GM12878 (cell line): Measurements from ENCODE around the gene VTN. TPM values are rescaled to one million over a fixed set of nuclear protein-coding genes. Genes with fewer than 3 reads are reported as not detected.

Experiments used
- ATAC-seq: fragments of 200-7000 bp; cut with Tn5 transposase; 3 replicates; pipeline ENCODE4 v1.9.1; 2020; ENCODE audit warnings: mild to moderate bottlenecking, moderate library complexity
- BruUV-seq: library from RNA; stranded (reverse); fragments of 400-500 nt; replicated peaks from 2 replicates; lab custom pipeline; 2021; lab: Mats Ljungman, UMichigan
- CTCF ChIA-PET: fragments of 300-600 bp; sonication (Branson Sonifier 250); formaldehyde crosslinking; extraction: SDS; loops from one replicate; lab custom pipeline; 2021; ENCODE audit warnings: inconsistent platforms; lab: Yijun Ruan, JAX
- POLR2A ChIA-PET: fragments of 350-600 bp; formaldehyde crosslinking; extraction: SDS; loops from one replicate; lab custom pipeline; 2021; ENCODE audit warnings: inconsistent platforms; lab: Charles Lee
- RAD21 ChIA-PET: fragments of 300-600 bp; sonication (Branson Sonifier 250); formaldehyde crosslinking; loops from one replicate; lab custom pipeline; 2023; ENCODE audit warnings: antibody characterized with exemption; ENCODE audit not compliant: unreplicated experiment; lab: Charles Lee
- SMC1A ChIA-PET: fragments of 300-600 bp; sonication (Branson Sonifier 250); formaldehyde crosslinking; loops from one replicate; lab custom pipeline; 2023; ENCODE audit not compliant: unreplicated experiment, uncharacterized antibody; lab: Charles Lee
- DNase-seq: peaks from one replicate; pipeline ENCODE4 v3.0.0-alpha.2; 2011; ENCODE audit warnings: low read depth, low spot score
- FAIRE-seq: peaks from 3 replicates; lab custom pipeline; 2011; peaks lifted over from hg19 to GRCh38; lab: Jason Lieb, UNC
- H2AFZ ChIP-seq: 2 replicates; pipeline ENCODE4 v1.6.0; 2011; ENCODE audit warnings: low read depth, low read length, control low read depth; ENCODE audit not compliant: control insufficient read depth
- H3K27ac ChIP-seq: 2 replicates; pipeline ENCODE4 v1.5.1; 2011; ENCODE audit warnings: control low read depth; ENCODE audit not compliant: control insufficient read depth, insufficient read depth
- H3K27me3 ChIP-seq, 2 experiments: replicated peaks in 1 of 2; 2 replicates each; pipeline versions ENCODE4 v1.6.0 to v1.6.1; 2011; ENCODE audit warnings: low read length in 1 of 2; ENCODE audit not compliant: control insufficient read depth in 2 of 2, insufficient read depth in 2 of 2
- H3K36me3 ChIP-seq, 2 experiments: 2 replicates each; pipeline ENCODE4 v1.5.1; 2011; ENCODE audit warnings: low read length in 1 of 2; ENCODE audit not compliant: control insufficient read depth in 2 of 2, insufficient read depth in 2 of 2
- H3K4me1 ChIP-seq: 2 replicates; pipeline ENCODE4 v1.6.1; 2011; ENCODE audit warnings: mild to moderate bottlenecking, low read length, moderate library complexity, mixed read lengths; ENCODE audit not compliant: control insufficient read depth, insufficient read depth
- H3K4me2 ChIP-seq: 2 replicates; pipeline ENCODE4 v1.6.0; 2011; ENCODE audit warnings: control low read depth; ENCODE audit not compliant: control insufficient read depth, insufficient read depth
- H3K4me3 ChIP-seq: fragments of 200-600 bp; sonication (generic); 2 replicates; pipeline ENCODE4 v1.5.1; 2016
- H3K79me2 ChIP-seq: 2 replicates; pipeline ENCODE4 v1.6.0; 2011; ENCODE audit warnings: low read length; ENCODE audit not compliant: control insufficient read depth, insufficient read depth
- H3K9ac ChIP-seq: 2 replicates; pipeline ENCODE4 v1.8.0; 2011; ENCODE audit warnings: low read length, control low read depth, mixed read lengths; ENCODE audit not compliant: control insufficient read depth, insufficient read depth
- H3K9me3 ChIP-seq: replicated peaks from 3 replicates; pipeline ENCODE4 v1.5.1; 2011; ENCODE audit warnings: mild to moderate bottlenecking, low read length; ENCODE audit not compliant: control insufficient read depth, insufficient read depth
- H4K20me1 ChIP-seq: 2 replicates; pipeline ENCODE4 v1.6.0; 2011; ENCODE audit not compliant: control insufficient read depth, insufficient read depth
- CEBPB ChIP-seq, 2 experiments: fragments of 150-350 bp in 1 of 2; IDR thresholded peaks; 2 replicates each; pipeline ENCODE4 v1.6.1; 2012 to 2014; ENCODE audit warnings: low read depth in 2 of 2, low read length in 2 of 2, borderline replicate concordance in 1 of 2, inconsistent platforms in 1 of 2
- CHD2 ChIP-seq: IDR thresholded peaks from 2 replicates; pipeline ENCODE4 v1.6.1; 2011; ENCODE audit warnings: low read depth, low read length, improper control_type of control experiment, borderline replicate concordance
- CREM ChIP-seq: IDR thresholded peaks from 2 replicates; pipeline ENCODE4 v1.6.1; 2014; ENCODE audit warnings: antibody characterized with exemption, low read depth
- ETV6 ChIP-seq, 2 experiments: fragments of 450-650 bp in 1 of 2; IDR thresholded peaks in 1 of 2; conservative IDR thresholded peaks in 1 of 2; 2 replicates each; pipeline ENCODE4 v1.6.1; 2014; ENCODE audit warnings: antibody characterized with exemption in 1 of 2, borderline replicate concordance in 1 of 2, low read depth in 1 of 2, mild to moderate bottlenecking in 1 of 2, moderate library complexity in 1 of 2
- GATAD2B ChIP-seq: fragments of 450-650 bp; conservative IDR thresholded peaks from 2 replicates; pipeline ENCODE4 v1.6.1; 2017; ENCODE audit warnings: low read depth, mild to moderate bottlenecking, moderate library complexity
- HDAC2 ChIP-seq: fragments of 200-600 bp; sonication (generic); IDR thresholded peaks from 2 replicates; pipeline ENCODE4 v1.6.1; 2017
- IRF4 ChIP-seq: IDR thresholded peaks from 2 replicates; pipeline ENCODE4 v1.6.1; 2011; ENCODE audit warnings: low read depth, low read length
- JUND ChIP-seq: IDR thresholded peaks from 2 replicates; pipeline ENCODE4 v1.6.1; 2012; ENCODE audit warnings: low read depth, mild to moderate bottlenecking, low read length, improper control_type of control experiment, moderate library complexity
- NFYA ChIP-seq: IDR thresholded peaks from 2 replicates; pipeline ENCODE4 v1.6.1; 2011; ENCODE audit warnings: low read depth, mild to moderate bottlenecking, low read length, improper control_type of control experiment, borderline replicate concordance
- NRF1 ChIP-seq: conservative IDR thresholded peaks from 2 replicates; pipeline ENCODE4 v1.6.1; 2011; ENCODE audit warnings: mild to moderate bottlenecking, low read depth, low read length, improper control_type of control experiment
- PAX5 ChIP-seq: IDR thresholded peaks from 2 replicates; pipeline ENCODE4 v1.6.1; 2011; ENCODE audit warnings: low read depth, low read length, borderline replicate concordance
- POLR2AphosphoS5 ChIP-seq: IDR thresholded peaks from 2 replicates; pipeline ENCODE4 v1.6.1; 2011; ENCODE audit warnings: mild to moderate bottlenecking, low read length, inconsistent platforms
- RUNX3 ChIP-seq: IDR thresholded peaks from 2 replicates; pipeline ENCODE4 v1.6.1; 2012; ENCODE audit warnings: low read length, inconsistent platforms
- WGBS: methylation state at CpG from one replicate; pipeline ENCODE4 v1.1.6; 2016; ENCODE audit warnings: low lambda C conversion rate; ENCODE audit not compliant: insufficient replicate concordance, insufficient coverage; ENCODE audit errors: missing lambda C conversion rate; 5-methylcytosine and 5-hydroxymethylcytosine counted together
- in situ Hi-C: fragments of 300-500 bp; cut with MboI; formaldehyde crosslinking; loops from 9 replicates; pipeline ENCODE4 v1.14.3; 2018; ENCODE audit warnings: mixed read lengths
- intact Hi-C: fragments of 100-400 bp; cut with micrococcal nuclease; formaldehyde crosslinking; loops from one replicate; pipeline ENCODE4 v1.14.2; 2022; ENCODE audit not compliant: unreplicated experiment
- polyA plus RNA-seq, 11 experiments: library from polyadenylated mRNA; depleted of rRNA in 4 of 11; unstranded in 6 of 11; stranded (reverse) in 5 of 11; fragments of >200 nt; fragmentation: Nextera tagmentation in 4 of 11; fragmentation: Illumina TruSeq in 1 of 11; extraction: Ambion mirVana in 4 of 11; extraction: Trizol in 1 of 11; gene quantifications; 1 replicate in 1 of 11; 2 replicates in 10 of 11; pipeline versions ENCODE4 v1.2.1 to v1.2.3, GENCODE V29; 2011 to 2016; ENCODE audit warnings: inconsistent platforms in 2 of 11, missing spikeins in 2 of 11, low read depth in 1 of 11
- total RNA-seq, 4 experiments: library from RNA; depleted of rRNA in 3 of 4; stranded (reverse); fragments of >200 nt in 3 of 4; fragmentation: Illumina TruSeq in 1 of 4; extraction: Trizol in 1 of 4; gene quantifications; 2 replicates each; pipeline versions ENCODE4 v1.2.1 to v1.2.3, GENCODE V29; 2013 to 2021
- TF ChIP-seq, protein P1 (sequence below): fragments of 450-650 bp; IDR thresholded peaks from 2 replicates; pipeline ENCODE4 v1.6.1; 2018; ENCODE audit warnings: borderline replicate concordance, mild to moderate bottlenecking; ENCODE audit not compliant: partially characterized antibody
- TF ChIP-seq, protein P2 (sequence below): IDR thresholded peaks from 2 replicates; pipeline ENCODE4 v1.6.1; 2012; ENCODE audit warnings: low read depth, low read length, improper control_type of control experiment
- TF ChIP-seq, protein P3 (sequence below): fragments of 450-650 bp; conservative IDR thresholded peaks from 2 replicates; pipeline ENCODE4 v1.6.1; 2017; ENCODE audit warnings: mild to moderate bottlenecking, moderate library complexity
- TF ChIP-seq, protein P4 (sequence below): fragments of 150-350 bp; IDR thresholded peaks from 2 replicates; pipeline ENCODE4 v1.6.1; 2014; ENCODE audit warnings: mild to moderate bottlenecking, low read depth, low read length

The VTN gene
- total and polyA plus RNA-seq, 10 of the 15 experiments (the other 5 are each of a cell fraction or from before 2014, with no cell fraction given), result 0.04 to 1.3 (median 0.13) TPM; not detected in 5

DNA sequence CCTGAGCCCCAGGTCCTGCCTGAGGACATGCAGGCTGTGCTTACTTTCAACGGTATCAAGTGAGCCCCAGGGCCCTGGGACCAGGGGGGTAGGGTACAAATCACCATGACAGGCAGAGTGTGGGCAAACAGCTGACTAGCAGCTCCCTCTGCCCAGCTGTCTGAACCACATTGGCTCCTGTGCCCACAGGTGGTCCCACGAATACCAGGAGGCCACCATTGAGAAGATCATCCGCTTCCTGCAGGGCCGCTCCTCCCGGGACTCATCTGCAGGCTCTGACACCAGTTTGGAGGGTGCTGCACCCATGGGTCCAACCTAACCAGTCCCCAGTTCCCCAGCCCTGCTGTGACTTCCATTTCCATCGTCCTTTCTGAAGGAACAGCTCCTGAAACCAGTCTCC, 25.9 kb upstream of the VTN start (continued):
- TF ChIP-seq IRF4 (no peak), CREM (no peak)

DNA sequence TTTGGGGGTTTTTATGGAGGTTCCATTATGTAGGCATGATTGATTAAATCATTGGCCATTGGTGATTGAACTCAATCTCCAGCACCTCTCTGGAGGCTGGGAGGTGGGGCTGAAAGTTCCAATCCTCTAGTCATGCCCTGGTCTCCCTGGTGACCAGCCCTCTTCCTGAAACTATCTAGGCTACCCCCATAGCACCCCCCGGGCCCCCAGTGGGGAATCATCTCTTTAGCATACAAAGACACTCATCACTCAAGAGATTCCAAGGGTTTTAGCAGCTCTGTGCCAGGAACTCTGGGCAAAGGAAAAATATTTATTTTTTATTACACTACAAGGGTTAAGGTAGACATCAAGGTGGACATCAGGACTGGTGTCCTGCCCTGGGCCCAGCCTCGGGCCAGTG, 25.3 kb upstream of the VTN start:
- Histone ChIP-seq H3K9me3 (no peaks in the 10 kb centered on the region), H3K27ac (no peak overlapping the region), H3K4me3 (no peak overlapping the region), H3K4me2 (no peak overlapping the region), H3K36me3 (peaks cover 1 to 11% of the 10 kb centered on the region in 2 experiments), H2AFZ (no peak overlapping the region), H3K79me2 (no peaks in the 10 kb centered on the region), H4K20me1 (no peaks in the 10 kb centered on the region), H3K9ac (no peak overlapping the region), H3K4me1 (no peaks in the 10 kb centered on the region), H3K27me3 (no peaks in the 10 kb centered on the region)
- in situ Hi-C loops (no loop called here), intact Hi-C loops (no loop called here)
- no peak for DNase-seq
- CTCF ChIA-PET, result interaction anchor here (1.7 kb wide), 1 partner anchor 21 kb away, joined by 3 read pairs; no protein-coding TSS in a partner anchor
- 29% methylated on average over 2 of the region's 2 CpGs for WGBS
- SMC1A ChIA-PET, result no interaction called here
- no peak for FAIRE-seq
- POLR2A ChIA-PET, result interaction anchor here (0.6 kb wide), 1 partner anchor 68 kb away, joined by 3 read pairs; no protein-coding TSS in a partner anchor
- BruUV-seq, result no TSS peak
- no peak for ATAC-seq
- RAD21 ChIA-PET, result no interaction called here
- TF ChIP-seq, protein P1, sequence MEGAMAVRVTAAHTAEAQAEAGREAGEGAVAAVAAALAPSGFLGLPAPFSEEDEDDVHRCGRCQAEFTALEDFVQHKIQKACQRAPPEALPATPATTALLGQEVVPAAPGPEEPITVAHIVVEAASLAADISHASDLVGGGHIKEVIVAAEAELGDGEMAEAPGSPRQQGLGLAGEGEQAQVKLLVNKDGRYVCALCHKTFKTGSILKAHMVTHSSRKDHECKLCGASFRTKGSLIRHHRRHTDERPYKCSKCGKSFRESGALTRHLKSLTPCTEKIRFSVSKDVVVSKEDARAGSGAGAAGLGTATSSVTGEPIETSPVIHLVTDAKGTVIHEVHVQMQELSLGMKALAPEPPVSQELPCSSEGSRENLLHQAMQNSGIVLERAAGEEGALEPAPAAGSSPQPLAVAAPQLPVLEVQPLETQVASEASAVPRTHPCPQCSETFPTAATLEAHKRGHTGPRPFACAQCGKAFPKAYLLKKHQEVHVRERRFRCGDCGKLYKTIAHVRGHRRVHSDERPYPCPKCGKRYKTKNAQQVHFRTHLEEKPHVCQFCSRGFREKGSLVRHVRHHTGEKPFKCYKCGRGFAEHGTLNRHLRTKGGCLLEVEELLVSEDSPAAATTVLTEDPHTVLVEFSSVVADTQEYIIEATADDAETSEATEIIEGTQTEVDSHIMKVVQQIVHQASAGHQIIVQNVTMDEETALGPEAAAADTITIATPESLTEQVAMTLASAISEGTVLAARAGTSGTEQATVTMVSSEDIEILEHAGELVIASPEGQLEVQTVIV, result no peak
- TF ChIP-seq HDAC2 (no peak), PAX5 (no peak), CHD2 (no peak), JUND (no peak), RUNX3 (no peak), GATAD2B (no peak), POLR2AphosphoS5 (no peak), NFYA (no peak), NRF1 (no peak), CEBPB (IDR thresholded peaks at IDR 0.05; ENCODE audit: borderline replicate concordance in 1 of 2, low read depth in 2 of 2, low read length in 2 of 2) (no peak), ETV6 (conservative IDR thresholded peaks at IDR 0.05 in 1 of 2, IDR thresholded peaks at IDR 0.05 in 1 of 2; ENCODE audit: borderline replicate concordance in 1 of 2, low read depth in 1 of 2) (no peak)
- TF ChIP-seq, protein P2, sequence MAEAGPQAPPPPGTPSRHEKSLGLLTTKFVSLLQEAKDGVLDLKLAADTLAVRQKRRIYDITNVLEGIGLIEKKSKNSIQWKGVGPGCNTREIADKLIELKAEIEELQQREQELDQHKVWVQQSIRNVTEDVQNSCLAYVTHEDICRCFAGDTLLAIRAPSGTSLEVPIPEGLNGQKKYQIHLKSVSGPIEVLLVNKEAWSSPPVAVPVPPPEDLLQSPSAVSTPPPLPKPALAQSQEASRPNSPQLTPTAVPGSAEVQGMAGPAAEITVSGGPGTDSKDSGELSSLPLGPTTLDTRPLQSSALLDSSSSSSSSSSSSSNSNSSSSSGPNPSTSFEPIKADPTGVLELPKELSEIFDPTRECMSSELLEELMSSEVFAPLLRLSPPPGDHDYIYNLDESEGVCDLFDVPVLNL, result no peak
- TF ChIP-seq, protein P3, sequence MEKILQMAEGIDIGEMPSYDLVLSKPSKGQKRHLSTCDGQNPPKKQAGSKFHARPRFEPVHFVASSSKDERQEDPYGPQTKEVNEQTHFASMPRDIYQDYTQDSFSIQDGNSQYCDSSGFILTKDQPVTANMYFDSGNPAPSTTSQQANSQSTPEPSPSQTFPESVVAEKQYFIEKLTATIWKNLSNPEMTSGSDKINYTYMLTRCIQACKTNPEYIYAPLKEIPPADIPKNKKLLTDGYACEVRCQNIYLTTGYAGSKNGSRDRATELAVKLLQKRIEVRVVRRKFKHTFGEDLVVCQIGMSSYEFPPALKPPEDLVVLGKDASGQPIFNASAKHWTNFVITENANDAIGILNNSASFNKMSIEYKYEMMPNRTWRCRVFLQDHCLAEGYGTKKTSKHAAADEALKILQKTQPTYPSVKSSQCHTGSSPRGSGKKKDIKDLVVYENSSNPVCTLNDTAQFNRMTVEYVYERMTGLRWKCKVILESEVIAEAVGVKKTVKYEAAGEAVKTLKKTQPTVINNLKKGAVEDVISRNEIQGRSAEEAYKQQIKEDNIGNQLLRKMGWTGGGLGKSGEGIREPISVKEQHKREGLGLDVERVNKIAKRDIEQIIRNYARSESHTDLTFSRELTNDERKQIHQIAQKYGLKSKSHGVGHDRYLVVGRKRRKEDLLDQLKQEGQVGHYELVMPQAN, result no peak
- TF ChIP-seq, protein P4, sequence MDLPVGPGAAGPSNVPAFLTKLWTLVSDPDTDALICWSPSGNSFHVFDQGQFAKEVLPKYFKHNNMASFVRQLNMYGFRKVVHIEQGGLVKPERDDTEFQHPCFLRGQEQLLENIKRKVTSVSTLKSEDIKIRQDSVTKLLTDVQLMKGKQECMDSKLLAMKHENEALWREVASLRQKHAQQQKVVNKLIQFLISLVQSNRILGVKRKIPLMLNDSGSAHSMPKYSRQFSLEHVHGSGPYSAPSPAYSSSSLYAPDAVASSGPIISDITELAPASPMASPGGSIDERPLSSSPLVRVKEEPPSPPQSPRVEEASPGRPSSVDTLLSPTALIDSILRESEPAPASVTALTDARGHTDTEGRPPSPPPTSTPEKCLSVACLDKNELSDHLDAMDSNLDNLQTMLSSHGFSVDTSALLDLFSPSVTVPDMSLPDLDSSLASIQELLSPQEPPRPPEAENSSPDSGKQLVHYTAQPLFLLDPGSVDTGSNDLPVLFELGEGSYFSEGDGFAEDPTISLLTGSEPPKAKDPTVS, result no peak
